ENCODE data around the gene TMEM147.

DNA sequence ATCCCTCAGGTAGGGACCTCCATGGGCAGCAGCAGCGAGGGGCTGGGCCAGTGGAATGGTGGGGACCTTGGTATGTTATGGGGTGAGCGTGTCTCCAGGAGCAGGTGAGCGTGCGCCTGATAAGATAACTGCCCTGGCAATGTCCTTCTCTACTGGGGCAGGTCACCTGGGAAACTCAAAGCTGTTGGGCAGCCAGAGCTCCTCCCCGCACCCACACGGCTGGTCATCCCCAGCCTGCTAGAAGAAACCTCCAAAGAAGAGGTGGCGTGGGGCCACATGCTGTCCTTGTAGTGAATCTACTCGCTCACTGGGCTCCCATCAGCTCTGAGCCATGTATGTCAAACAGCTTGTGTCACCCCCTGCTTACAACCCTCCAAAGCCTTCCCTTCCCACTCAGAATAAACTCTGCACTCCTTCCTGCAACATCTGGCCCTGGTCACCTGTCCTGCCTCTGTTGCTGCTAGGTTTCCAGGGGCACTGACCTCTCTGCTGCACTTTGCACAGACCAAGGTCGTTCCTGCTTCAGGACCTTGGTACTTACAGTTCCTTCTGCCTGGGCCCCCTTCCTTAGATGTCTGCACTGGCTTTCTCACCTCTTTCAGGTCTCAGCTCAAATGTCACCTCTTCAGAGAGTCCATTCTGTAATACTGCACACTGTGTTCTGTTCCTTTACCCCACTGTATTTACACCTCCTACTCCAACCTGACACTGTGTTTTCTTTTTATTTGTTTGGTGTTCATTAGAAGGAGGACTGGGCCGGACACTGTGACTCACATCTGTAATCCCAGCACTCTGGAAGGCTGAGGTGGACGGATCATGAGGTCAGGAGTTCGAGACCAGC is 19.8 kb downstream of the TMEM147 start:
- no peak for TF ChIP-seq POLR2A (IDR thresholded peaks at IDR 0.05; ENCODE audit: low read length)
- TF ChIP-seq GATA1 (IDR thresholded peaks at IDR 0.05; ENCODE audit: low read depth, low read length) = no peak
